ENCODE measurements around the gene KIAA0319L. TPM values are rescaled to one million over a fixed set of nuclear protein-coding genes. Genes with fewer than 3 reads are reported as not detected.

KIAA0319L gene
- total and polyA plus RNA-seq, 2 donors (not counting 3 experiments of a cell fraction or from before 2014, with no cell fraction given) = 31.4 to 43.4 TPM

DNA sequence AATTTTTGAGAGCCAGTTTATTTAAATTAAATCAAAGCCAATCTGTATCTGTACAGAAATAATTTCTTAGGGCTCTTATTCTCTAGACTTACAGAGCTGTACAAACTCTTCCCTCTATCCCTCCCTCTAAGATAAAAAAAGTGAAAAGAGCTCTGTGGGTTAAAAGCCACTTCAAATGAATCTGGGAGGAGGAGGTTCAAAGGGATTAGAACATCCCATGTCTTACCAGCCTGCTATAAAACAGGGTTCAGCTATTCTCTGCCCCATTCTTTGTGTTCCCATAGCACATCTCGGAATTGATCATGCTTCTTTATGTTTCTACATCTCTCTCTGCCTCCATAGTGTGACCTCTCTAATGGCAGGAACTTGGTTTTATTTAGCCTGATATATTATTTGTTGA is 19.4 kb downstream of the KIAA0319L start:
- no TSS peak for BruUV-seq (replicated peaks)
- dilution Hi-C loops (cut with MboI; ENCODE audit: extremely low pct_ligation_motif_present, low sequenced_read_pairs) = no loop called here
- Histone ChIP-seq H3K27me3 (ENCODE audit: control insufficient read depth in 2 of 2, insufficient read depth in 2 of 2, low read length in 2 of 2) (no peaks in the 10 kb centered on the region), H3K9me3 (replicated peaks; ENCODE audit: control insufficient read depth, insufficient read depth, low read length) (no peaks in the 10 kb centered on the region), H4K20me1 (replicated peaks; ENCODE audit: control insufficient read depth, extremely low read depth, insufficient read depth, low read length) (peaks cover 3% of the 10 kb centered on the region), H3K4me3 (replicated peaks in 1 of 3; ENCODE audit: insufficient read depth in 1 of 3, low read depth in 1 of 3, low read length in 3 of 3) (no peak overlapping the region), H3K36me3 (ENCODE audit: control insufficient read depth in 2 of 2, extremely low read depth in 1 of 2, insufficient read depth in 2 of 2, low read length in 2 of 2) (no peaks in the 10 kb centered on the region), H3K9me1 (replicated peaks; ENCODE audit: control insufficient read depth, extremely low read depth, insufficient read depth, low read length) (no peaks in the 10 kb centered on the region), H3K9ac (replicated peaks; ENCODE audit: extremely low read depth, insufficient read depth, low read length) (no peak overlapping the region), H3K79me2 (ENCODE audit: control insufficient read depth, insufficient read depth, low read length) (no peaks in the 10 kb centered on the region), H2AFZ (ENCODE audit: low read depth, low read length) (no peak overlapping the region), H3K4me2 (ENCODE audit: insufficient read depth, low read length) (no peak overlapping the region), H3K4me1 (ENCODE audit: control insufficient read depth, extremely low read depth, insufficient read depth, low read length) (no peaks in the 10 kb centered on the region), H3K27ac (ENCODE audit: insufficient read depth, low read depth, low read length) (no peak overlapping the region)
- POLR2A ChIA-PET = no interaction called here
- TF ChIP-seq POLR2AphosphoS5 (IDR thresholded peaks at IDR 0.05; ENCODE audit: insufficient read depth, low read depth, low read length) (no peak), GATA2 (IDR thresholded peaks at IDR 0.05; ENCODE audit: insufficient read depth, insufficient read length, low read depth, low read length) (no peak), MYC (IDR thresholded peaks at IDR 0.05; ENCODE audit: low read depth, low read length) (no peak), POLR2A (IDR thresholded peaks at IDR 0.05; ENCODE audit: low read depth, low read length) (no peak), CTCF (IDR thresholded peaks at IDR 0.05; ENCODE audit: extremely low read depth in 1 of 2, insufficient read depth in 1 of 2, low read depth in 1 of 2, low read length in 2 of 2) (no peak), FOS (IDR thresholded peaks at IDR 0.05; ENCODE audit: borderline replicate concordance, insufficient read depth, low read length) (no peak), EZH2 (IDR thresholded peaks at IDR 0.05; ENCODE audit: borderline replicate concordance, low read depth, low read length, severe bottlenecking) (no peak), JUN (IDR thresholded peaks at IDR 0.05; ENCODE audit: borderline replicate concordance, insufficient read depth, insufficient read length, low read depth) (no peak)
- TF ChIP-seq, protein P1, sequence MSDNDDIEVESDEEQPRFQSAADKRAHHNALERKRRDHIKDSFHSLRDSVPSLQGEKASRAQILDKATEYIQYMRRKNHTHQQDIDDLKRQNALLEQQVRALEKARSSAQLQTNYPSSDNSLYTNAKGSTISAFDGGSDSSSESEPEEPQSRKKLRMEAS (IDR thresholded peaks at IDR 0.05; ENCODE audit: insufficient read depth, insufficient read length) = no peak
- intact Hi-C loops (cut with micrococcal nuclease) = no loop called here
- DNase-seq (ENCODE audit: low read depth, low spot score) (no peak), FAIRE-seq (no peak)
- CTCF ChIA-PET = interaction anchor here (0.7 to 1.1 kb wide), 4 partner anchors 8 to 336 kb away, joined by 3 to 4 read pairs (median 3); no protein-coding TSS in a partner anchor
